Vagina (tissue), 2 donors: ENCODE data around the gene IFI6. TPM values are rescaled to one million over a fixed set of nuclear protein-coding genes. Genes with fewer than 3 reads are reported as not detected.

Source experiments
- DNase-seq, 2 donors: peaks; one replicate each; pipeline ENCODE4 v3.0.0-alpha.2; 2017; ENCODE audit errors: extremely low spot score in 2 of 2
- H3K27ac ChIP-seq: fragments of 200-600 bp; sonication (generic); one replicate; pipeline ENCODE4 v1.5.1; 2019
- H3K27me3 ChIP-seq: fragments of 200-600 bp; sonication (generic); one replicate; pipeline ENCODE4 v1.5.1; 2019
- H3K36me3 ChIP-seq, 2 donors: fragments of 200-600 bp; sonication (generic); one replicate each; pipeline ENCODE4 v1.5.1; 2017 to 2019
- H3K4me1 ChIP-seq: fragments of 200-600 bp; sonication (generic); one replicate; pipeline ENCODE4 v1.5.1; 2019
- H3K4me3 ChIP-seq, 2 donors: fragments of 200-600 bp; sonication (generic); 1 replicate in 1 of 2; 2 replicates in 1 of 2; pipeline ENCODE4 v1.5.1; 2016 to 2019
- H3K9me3 ChIP-seq: fragments of 200-600 bp; sonication (generic); one replicate; pipeline ENCODE4 v1.5.1; 2019
- POLR2A ChIP-seq, 2 donors: fragments of 450-650 bp; IDR thresholded peaks; one replicate each; pipeline ENCODE4 v1.6.1; 2017; ENCODE audit warnings: antibody characterized with exemption in 2 of 2, mild to moderate bottlenecking in 2 of 2, moderate library complexity in 2 of 2
- POLR2AphosphoS5 ChIP-seq, 2 donors: sonication (generic); formaldehyde crosslinking; IDR thresholded peaks; one replicate each; pipeline ENCODE4 v1.9.0; 2017; ENCODE audit warnings: antibody characterized with exemption in 2 of 2, mild to moderate bottlenecking in 2 of 2, low read depth in 1 of 2; ENCODE audit not compliant: insufficient read depth in 1 of 2
- intact Hi-C: fragments of 100-400 bp; cut with DNase I; formaldehyde crosslinking; loops from one replicate; pipeline ENCODE4 v1.15.1; 2023
- total RNA-seq: library from RNA; depleted of rRNA; stranded (reverse); fragments of >200 nt; gene quantifications from one replicate; pipeline ENCODE4 v1.2.3, GENCODE V29; 2016
- TF ChIP-seq, protein P1 (sequence below), 3 experiments: fragments of 450-650 bp in 2 of 3; fragments of 200-600 bp in 1 of 3; sonication (generic) in 1 of 3; IDR thresholded peaks; one replicate each; pipeline ENCODE4 v1.5.1; 2017 to 2019; ENCODE audit warnings: antibody characterized with exemption in 3 of 3, mild to moderate bottlenecking in 2 of 3, moderate library complexity in 2 of 3

IFI6 gene
- total RNA-seq, 1 donor from 2014 or later = 28.2 TPM

DNA sequence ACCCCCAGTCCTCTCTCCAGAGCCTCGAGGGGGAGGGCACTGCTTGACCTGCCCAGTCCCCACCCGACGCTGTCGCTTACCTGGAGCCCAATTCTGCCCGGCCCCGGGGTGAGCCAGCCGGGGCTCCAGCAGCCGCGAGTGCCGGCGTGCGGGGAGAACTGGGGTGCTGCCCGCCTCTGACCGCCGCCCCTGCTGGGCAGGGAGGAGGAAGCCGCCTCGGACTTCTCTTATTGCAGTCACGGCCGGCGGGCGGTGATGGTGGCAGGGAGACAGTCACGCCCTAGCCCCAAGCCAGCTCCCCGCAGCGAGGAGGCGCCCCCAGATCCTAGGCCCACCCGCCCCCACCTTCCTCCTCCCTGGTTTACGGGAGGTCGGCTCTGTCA is 37.0 kb downstream of the IFI6 start, which contains the start of gene FGR:
TSS of gene FGR (minus strand) at position 201 of the 383 bp plus-strand sequence. CDS start 11,269 bp downstream, outside the sequence.
- H3K4me1 ChIP-seq = peaks cover 47% of the 10 kb centered on the region
- H3K9me3 ChIP-seq = no peaks in the 10 kb centered on the region
- intact Hi-C loops = no loop called here
- H3K4me3 ChIP-seq = peak within 1 kb of the TSS; percentile 50 to 52
- no peaks in the 10 kb centered on the region for H3K36me3 ChIP-seq
- DNase-seq = no peak
- no peaks in the 10 kb centered on the region for H3K27me3 ChIP-seq
- TF ChIP-seq, protein P1, sequence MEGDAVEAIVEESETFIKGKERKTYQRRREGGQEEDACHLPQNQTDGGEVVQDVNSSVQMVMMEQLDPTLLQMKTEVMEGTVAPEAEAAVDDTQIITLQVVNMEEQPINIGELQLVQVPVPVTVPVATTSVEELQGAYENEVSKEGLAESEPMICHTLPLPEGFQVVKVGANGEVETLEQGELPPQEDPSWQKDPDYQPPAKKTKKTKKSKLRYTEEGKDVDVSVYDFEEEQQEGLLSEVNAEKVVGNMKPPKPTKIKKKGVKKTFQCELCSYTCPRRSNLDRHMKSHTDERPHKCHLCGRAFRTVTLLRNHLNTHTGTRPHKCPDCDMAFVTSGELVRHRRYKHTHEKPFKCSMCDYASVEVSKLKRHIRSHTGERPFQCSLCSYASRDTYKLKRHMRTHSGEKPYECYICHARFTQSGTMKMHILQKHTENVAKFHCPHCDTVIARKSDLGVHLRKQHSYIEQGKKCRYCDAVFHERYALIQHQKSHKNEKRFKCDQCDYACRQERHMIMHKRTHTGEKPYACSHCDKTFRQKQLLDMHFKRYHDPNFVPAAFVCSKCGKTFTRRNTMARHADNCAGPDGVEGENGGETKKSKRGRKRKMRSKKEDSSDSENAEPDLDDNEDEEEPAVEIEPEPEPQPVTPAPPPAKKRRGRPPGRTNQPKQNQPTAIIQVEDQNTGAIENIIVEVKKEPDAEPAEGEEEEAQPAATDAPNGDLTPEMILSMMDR (IDR thresholded peaks at IDR 0.05) = no peak
- TF ChIP-seq POLR2A (IDR thresholded peaks at IDR 0.05) = no peak
- TF ChIP-seq POLR2AphosphoS5 (IDR thresholded peaks at IDR 0.05; ENCODE audit: insufficient read depth in 1 of 2, low read depth in 1 of 2) = no peak
- H3K27ac ChIP-seq = peak within 1 kb of the TSS; percentile 65

DNA sequence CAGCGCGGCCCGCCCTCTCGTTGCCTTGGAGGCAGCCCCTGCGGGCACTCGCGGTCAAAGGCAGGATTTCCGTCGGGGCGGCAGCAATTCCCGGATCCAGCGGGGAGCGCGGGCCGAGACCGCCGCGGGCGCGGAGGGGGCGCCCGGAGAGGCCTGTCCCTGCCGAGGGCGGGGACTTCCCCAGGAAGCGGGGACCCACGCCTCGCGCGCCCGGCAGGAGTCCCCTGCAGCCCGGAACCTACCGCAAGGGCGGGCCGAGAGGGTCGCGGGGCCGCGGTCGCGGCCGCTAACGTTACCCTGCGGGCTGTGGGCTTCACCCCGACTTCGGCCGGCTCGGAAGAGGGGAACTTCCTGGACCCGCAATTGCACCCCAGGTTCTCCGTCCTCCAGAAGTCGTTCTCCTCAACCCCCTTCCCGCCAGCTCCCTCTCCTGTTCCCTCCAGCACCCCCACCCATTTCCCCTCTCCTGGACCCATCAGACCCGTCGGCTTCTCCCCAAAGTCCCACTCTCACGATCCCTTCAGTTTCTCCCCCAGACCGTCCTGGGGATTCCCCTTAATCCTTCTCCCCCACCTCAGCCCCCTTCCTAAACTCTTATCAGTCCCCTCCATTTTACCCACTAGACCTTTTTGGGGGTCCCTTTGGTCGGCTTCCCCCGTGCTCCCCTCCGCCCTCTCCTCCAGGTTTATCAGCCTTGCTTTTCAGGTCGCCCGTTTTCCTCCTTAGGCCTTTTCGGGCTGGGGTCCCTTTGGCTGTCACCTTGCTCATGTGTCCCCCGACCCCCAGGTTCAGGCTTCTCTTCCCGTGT is 37.6 kb downstream of the IFI6 start:
- no peaks in the 10 kb centered on the region for H3K27me3 ChIP-seq
- no peak for DNase-seq
- H3K4me1 ChIP-seq = peaks cover 47% of the 10 kb centered on the region
- intact Hi-C loops = no loop called here
- H3K27ac ChIP-seq = peak overlapping the region; percentile 65
- H3K9me3 ChIP-seq = no peaks in the 10 kb centered on the region
- no peak for TF ChIP-seq POLR2AphosphoS5 (IDR thresholded peaks at IDR 0.05; ENCODE audit: insufficient read depth in 1 of 2, low read depth in 1 of 2)
- no peak for TF ChIP-seq POLR2A (IDR thresholded peaks at IDR 0.05)
- TF ChIP-seq, protein P1 (IDR thresholded peaks at IDR 0.05) = no peak
- no peaks in the 10 kb centered on the region for H3K36me3 ChIP-seq
- H3K4me3 ChIP-seq = peak overlapping the region; percentile 50 to 52

DNA sequence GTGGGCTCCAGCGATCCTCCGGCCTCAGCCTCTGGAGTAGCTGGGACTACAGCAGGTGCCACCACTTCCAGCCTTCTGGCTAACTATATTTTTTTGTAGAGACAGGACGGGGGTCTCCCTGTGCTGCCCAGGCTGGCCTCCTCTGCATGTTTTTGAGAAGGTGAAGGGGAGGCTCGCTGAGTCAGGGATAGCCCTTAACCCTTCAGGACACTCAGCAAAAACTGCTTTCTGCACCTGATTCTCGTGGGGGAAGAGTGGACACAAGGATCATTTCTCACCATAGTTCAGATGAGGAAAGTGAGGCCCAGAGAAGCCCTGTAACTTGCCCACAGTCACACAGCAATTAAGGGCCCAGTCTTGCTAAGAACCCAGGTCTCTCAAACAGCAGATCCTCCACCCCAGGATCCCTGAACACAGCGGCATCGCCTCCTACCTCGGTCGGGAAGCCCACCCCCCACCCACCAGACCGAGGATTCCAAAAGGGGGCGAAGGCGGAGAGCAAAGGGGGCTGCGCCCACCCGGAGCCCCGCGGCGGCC is 38.3 kb downstream of the IFI6 start:
- intact Hi-C loops = no loop called here
- peaks cover 47% of the 10 kb centered on the region for H3K4me1 ChIP-seq
- TF ChIP-seq, protein P1 (IDR thresholded peaks at IDR 0.05) = no peak
- no peak for TF ChIP-seq POLR2AphosphoS5 (IDR thresholded peaks at IDR 0.05; ENCODE audit: insufficient read depth in 1 of 2, low read depth in 1 of 2)
- no peaks in the 10 kb centered on the region for H3K27me3 ChIP-seq
- DNase-seq = no peak
- H3K36me3 ChIP-seq = no peaks in the 10 kb centered on the region
- H3K9me3 ChIP-seq = no peaks in the 10 kb centered on the region
- H3K4me3 ChIP-seq = peak overlapping the region; percentile 50 to 52
- peak overlapping the region; percentile 65 for H3K27ac ChIP-seq

DNA sequence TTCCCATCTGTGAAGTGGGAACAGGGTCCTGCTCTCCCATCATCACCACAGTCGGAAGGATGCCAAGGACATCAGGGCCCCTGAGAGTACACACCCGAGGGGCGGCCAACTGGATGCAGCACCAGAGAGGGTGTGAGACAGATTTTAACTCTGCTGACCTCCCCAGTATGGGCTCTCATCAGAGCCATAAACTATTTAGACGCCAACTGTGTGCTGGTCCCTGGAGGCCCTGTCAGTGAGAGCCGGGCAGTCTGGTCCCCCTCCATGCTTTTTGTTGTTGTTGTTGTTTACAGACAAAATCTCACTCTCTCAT is 38.7 kb downstream of the IFI6 start:
- Histone ChIP-seq H3K4me1 (peaks cover 47% of the 10 kb centered on the region), H3K27me3 (no peaks in the 10 kb centered on the region), H3K9me3 (no peaks in the 10 kb centered on the region), H3K36me3 (no peaks in the 10 kb centered on the region), H3K27ac (peak overlapping the region; percentile 65), H3K4me3 (peak overlapping the region in 1 of 2 donors; percentile 52)
- DNase-seq = no peak
- intact Hi-C loops = no loop called here
- TF ChIP-seq POLR2A (IDR thresholded peaks at IDR 0.05) (no peak), POLR2AphosphoS5 (IDR thresholded peaks at IDR 0.05; ENCODE audit: insufficient read depth in 1 of 2, low read depth in 1 of 2) (no peak)
- TF ChIP-seq, protein P1 (IDR thresholded peaks at IDR 0.05) = no peak
